ENCODE results near the gene ACTG2. TPM values are rescaled to one million over a fixed set of nuclear protein-coding genes. Genes with fewer than 3 reads are reported as not detected.

The ACTG2 gene
- total and polyA plus RNA-seq, 10 of the 15 experiments (the other 5 are each of a cell fraction or from before 2014, with no cell fraction given), result 0.06 to 0.97 (median 0.12) TPM; not detected in 7

DNA sequence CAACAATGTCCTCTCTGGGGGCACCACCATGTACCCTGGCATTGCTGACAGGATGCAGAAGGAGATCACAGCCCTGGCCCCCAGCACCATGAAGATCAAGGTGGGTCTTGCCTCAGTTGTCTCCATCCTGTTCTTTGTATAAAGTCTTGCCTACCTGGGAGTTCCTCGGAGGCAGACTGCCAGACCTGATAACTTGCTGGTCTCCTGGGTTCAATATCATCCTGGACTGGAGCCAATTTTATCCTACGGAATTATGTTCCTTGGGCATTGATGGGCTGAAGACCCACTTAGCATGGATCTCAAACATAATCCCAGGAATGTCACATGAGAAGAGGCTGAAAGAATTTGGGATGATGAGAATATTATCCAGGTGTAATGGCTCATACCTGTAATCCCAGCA, 23.9 kb downstream of the ACTG2 start:
- Histone ChIP-seq H3K27me3 (replicated peaks in 1 of 2; ENCODE audit: control insufficient read depth in 2 of 2, insufficient read depth in 2 of 2, low read length in 1 of 2) (no peaks in the 10 kb centered on the region), H3K27ac (ENCODE audit: control insufficient read depth, insufficient read depth) (no peak overlapping the region), H3K36me3 (ENCODE audit: control insufficient read depth in 2 of 2, insufficient read depth in 2 of 2, low read length in 1 of 2) (no peaks in the 10 kb centered on the region), H3K9ac (ENCODE audit: control insufficient read depth, insufficient read depth, low read length) (no peak overlapping the region), H3K4me1 (ENCODE audit: control insufficient read depth, insufficient read depth, low read length) (peaks cover 7% of the 10 kb centered on the region), H3K9me3 (replicated peaks; ENCODE audit: control insufficient read depth, insufficient read depth, low read length) (no peaks in the 10 kb centered on the region), H4K20me1 (ENCODE audit: control insufficient read depth, insufficient read depth) (no peaks in the 10 kb centered on the region), H2AFZ (ENCODE audit: control insufficient read depth, low read depth, low read length) (no peak overlapping the region), H3K79me2 (ENCODE audit: control insufficient read depth, insufficient read depth, low read length) (no peaks in the 10 kb centered on the region), H3K4me2 (ENCODE audit: control insufficient read depth, insufficient read depth) (no peak overlapping the region), H3K4me3 (no peak overlapping the region)
- CTCF ChIA-PET, result interaction anchor here (0.9 to 1.9 kb wide), 3 partner anchors 9 to 79 kb away, joined by 3 to 8 read pairs (median 5); no protein-coding TSS in a partner anchor
- no peak for ATAC-seq
- RAD21 ChIA-PET (ENCODE audit: unreplicated experiment), result no interaction called here
- no TSS peak for BruUV-seq (replicated peaks)
- SMC1A ChIA-PET (ENCODE audit: uncharacterized antibody, unreplicated experiment), result interaction anchor here (0.6 to 1.4 kb wide), 2 partner anchors 9 to 43 kb away, joined by 3 read pairs; no protein-coding TSS in a partner anchor
- FAIRE-seq, result no peak
- no peak for DNase-seq (ENCODE audit: low read depth, low spot score)
- in situ Hi-C loops (cut with MboI) (no loop called here), intact Hi-C loops (cut with micrococcal nuclease; ENCODE audit: unreplicated experiment) (no loop called here)
- POLR2A ChIA-PET, result interaction anchor here (0.7 kb wide), 1 partner anchor 89 kb away, joined by 3 read pairs; no protein-coding TSS in a partner anchor
- TF ChIP-seq CREB1 (IDR thresholded peaks at IDR 0.05; ENCODE audit: low read depth), result no peak
- TF ChIP-seq EED (IDR thresholded peaks at IDR 0.05; ENCODE audit: low read depth), result no peak
- TF ChIP-seq, protein P1, sequence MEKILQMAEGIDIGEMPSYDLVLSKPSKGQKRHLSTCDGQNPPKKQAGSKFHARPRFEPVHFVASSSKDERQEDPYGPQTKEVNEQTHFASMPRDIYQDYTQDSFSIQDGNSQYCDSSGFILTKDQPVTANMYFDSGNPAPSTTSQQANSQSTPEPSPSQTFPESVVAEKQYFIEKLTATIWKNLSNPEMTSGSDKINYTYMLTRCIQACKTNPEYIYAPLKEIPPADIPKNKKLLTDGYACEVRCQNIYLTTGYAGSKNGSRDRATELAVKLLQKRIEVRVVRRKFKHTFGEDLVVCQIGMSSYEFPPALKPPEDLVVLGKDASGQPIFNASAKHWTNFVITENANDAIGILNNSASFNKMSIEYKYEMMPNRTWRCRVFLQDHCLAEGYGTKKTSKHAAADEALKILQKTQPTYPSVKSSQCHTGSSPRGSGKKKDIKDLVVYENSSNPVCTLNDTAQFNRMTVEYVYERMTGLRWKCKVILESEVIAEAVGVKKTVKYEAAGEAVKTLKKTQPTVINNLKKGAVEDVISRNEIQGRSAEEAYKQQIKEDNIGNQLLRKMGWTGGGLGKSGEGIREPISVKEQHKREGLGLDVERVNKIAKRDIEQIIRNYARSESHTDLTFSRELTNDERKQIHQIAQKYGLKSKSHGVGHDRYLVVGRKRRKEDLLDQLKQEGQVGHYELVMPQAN (conservative IDR thresholded peaks at IDR 0.05), result no peak
- TF ChIP-seq NR2C1 (IDR thresholded peaks at IDR 0.05), result no peak
- no peak for TF ChIP-seq TAF1 (IDR thresholded peaks at IDR 0.05; ENCODE audit: borderline replicate concordance, low read depth, low read length)
- TF ChIP-seq RCOR1 (conservative IDR thresholded peaks at IDR 0.05; ENCODE audit: low read depth, low read length), result no peak
- TF ChIP-seq FOS (IDR thresholded peaks at IDR 0.05; ENCODE audit: borderline replicate concordance, extremely low read depth, insufficient read length), result no peak
- TF ChIP-seq NFYB (IDR thresholded peaks at IDR 0.05; ENCODE audit: insufficient read depth, low read depth, low read length), result no peak
- TF ChIP-seq MTA3 (IDR thresholded peaks at IDR 0.05; ENCODE audit: borderline replicate concordance, low read length), result no peak
- no peak for TF ChIP-seq FOXK2 (IDR thresholded peaks at IDR 0.05)
- 27% methylated on average over 2 of the region's 2 CpGs for WGBS (ENCODE audit: insufficient coverage, insufficient replicate concordance, low lambda C conversion rate, missing lambda C conversion rate)
